GM21576 (cell line): ENCODE data around the gene LTO1.

Source experiments
- ATAC-seq: cut with Tn5 transposase; IDR thresholded peaks from one replicate; pipeline ENCODE4 v1.9.1; 2021; ENCODE audit warnings: mild to moderate bottlenecking, moderate library complexity; ENCODE audit not compliant: unreplicated experiment

LTO1 gene

DNA sequence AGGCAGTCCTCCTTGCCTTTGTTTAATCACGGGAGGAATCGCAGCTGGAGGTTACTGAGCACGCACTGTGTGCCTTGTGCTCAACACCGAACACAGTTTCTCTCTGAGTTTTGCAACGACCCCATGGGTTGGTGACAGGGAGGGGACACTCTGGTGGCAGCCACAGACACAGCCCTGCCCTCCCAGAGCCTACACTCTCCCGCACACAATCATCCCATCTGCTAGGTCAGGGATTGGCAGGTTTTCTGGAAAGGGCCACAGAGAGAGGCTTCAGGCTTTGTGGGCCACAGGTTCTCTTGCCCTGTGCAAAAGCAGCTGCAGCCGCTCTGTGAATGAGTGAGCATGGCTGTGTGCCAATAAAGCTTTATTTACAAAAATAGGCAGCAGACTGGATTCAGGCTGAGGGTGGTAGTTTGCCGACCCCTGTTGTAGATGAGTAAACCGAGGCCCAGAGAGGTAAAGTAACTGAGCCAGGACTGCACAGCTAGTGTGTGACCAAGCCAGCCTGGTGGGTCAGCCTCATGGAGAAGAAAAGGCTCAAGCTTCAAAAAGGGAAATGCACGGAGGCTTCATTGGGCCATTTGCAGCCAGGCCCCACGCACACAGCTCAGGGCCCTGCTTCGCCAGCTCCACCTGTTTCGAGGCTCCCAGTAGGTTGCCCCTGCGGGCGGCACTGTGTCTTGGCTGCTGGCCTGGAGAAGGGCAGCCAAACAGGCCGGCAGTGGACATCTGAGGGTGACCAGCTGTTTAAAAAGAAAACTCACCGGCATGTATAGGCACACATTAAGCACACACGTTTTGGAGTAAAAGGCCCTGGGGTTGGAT, 16.3 kb downstream of the LTO1 start:
- ATAC-seq = no peak

DNA sequence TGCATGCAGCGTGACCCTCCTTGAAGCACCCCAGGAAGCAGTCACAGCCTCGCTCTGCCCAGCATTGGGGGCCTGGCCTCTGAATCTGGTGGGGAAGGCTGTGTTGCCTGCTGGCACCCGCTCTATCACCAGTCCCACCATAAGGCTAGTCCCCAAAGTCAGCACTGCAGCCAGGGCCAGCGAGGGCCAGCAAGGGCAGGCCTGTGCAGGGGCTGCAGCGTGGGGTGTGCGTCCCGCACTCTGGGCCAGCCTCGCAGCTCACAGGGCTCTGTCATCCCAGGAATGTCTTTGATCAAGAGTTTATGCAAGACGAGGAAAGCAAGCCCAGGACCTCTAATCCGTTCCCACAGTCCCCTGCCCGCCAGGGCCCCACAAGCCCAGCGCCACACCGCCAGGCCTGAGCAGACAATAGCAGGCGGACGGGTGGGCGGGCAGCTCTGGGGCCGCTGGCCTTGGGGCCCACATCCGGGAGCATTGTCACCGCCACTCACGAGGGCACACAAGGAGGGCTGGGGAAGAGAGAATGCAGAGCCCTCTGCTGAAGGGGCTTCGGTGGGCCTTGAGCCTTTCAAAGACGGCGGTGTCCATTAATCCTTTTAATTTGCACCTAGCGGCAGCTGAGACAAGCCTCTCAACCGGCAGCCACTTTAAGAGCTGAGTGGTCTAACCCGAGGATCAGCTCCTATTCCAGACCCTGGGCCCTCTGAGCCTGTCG, 17.1 kb downstream of the LTO1 start:
- no peak for ATAC-seq

DNA sequence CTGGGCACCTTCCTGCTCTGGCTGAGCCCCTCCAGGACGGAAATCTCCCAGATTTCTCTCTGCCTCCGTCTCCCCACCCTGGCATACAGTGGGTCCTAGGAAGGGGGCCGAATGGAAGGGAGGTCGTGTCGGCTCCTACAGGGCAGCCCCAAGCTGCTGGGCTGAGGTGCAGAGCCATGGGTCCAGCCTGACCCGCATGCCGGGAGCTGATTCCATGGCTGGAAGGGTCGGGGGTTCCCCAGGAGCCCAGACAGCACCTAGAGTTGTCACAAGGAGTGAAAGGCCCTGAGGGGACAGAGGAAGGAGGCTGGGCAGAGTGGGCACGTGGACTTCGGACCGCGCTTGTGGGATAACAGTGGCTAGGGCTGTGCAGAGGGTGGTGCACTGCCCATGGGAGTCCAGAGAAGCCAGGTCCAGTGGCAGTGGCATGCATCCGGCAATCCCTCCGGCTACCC, 17.7 kb downstream of the LTO1 start:
- no peak for ATAC-seq

DNA sequence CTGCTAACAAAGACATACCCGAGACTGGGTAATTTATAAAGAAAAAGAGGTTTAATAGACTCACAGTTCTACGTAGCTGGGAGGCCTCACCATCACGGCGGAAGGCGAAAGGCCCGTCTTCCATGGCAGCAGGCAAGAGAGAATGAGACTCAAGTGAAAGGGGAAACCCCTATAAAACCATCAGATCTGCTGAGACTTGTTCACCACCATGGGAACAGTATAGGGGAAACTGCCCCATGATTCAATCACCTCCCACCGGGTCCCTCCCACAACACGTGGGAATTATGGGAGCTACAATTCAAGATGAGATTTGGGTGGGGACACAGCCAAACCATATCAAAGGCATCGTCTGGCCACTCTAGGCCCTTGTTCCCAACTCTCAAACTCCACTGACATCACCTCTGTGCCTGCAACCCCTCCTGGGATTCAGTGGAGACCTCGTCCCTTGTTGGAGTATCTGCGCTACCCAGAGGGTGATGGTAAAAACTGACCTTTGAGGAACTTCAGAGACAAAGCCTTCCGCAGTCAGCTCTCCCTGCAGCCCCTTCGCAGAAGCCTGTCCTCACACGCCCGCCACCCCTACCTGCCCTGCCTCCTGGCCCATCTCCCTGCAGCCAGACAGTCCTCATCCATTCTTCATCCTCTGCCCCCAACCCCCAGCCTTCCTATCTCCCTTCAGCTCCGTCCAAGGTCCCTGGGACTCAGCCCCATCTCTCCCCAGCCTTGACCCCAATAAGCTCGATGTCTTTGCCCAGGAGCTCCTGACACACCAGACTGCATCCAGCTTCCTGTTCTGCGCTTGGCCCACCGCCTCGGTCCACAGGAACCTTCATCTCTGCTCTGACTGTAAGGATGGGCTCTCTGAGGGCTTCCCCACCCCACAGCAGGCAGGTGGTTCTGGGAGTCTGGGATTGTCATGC, 18.4 kb downstream of the LTO1 start:
- ATAC-seq = no peak

DNA sequence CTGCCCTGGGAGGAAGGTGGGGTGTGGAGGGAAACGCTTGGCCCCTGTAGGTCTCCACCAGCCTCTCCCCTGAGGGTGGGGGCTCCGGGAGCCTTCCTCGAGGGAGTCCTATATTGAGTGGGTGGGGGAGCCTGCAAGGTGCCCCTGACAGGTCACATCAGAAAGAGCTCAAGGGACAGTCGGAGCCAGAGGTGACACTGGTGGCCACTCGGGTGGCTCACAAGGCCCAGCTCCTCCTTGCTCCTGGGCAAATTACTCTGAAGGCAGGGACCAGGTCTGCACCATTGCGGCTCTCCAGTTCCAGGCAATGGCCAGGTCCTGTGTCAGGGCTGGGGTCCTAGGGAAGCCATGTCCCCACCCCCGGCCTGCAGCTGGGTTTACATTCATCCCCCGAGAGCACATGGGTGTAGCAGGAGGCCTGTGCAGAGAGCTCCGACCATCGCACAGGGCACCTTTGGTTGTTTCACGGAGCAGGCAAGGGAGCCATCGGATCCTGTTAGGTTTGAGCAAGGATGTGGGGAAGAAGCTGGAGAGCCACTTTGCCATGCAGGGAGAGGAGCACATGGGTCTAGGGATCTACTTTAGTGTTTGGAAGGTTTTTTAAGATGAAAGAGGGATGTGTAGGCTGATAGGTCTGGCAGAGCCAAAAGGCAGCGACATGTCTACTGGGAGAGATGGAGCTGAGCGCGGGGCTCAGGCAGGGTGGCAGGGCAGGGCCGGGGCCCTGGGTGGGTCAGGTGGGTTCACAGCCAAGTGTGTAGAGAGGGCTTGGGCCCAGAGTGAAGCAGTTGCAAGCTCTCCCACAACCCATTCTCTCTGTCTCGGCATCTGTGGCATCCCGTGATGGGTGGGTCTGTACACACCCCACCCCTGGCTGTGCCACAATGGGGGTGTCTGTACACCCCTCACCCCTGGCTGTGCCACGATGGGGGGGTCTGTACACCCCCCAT, 19.4 kb downstream of the LTO1 start:
- no peak for ATAC-seq

DNA sequence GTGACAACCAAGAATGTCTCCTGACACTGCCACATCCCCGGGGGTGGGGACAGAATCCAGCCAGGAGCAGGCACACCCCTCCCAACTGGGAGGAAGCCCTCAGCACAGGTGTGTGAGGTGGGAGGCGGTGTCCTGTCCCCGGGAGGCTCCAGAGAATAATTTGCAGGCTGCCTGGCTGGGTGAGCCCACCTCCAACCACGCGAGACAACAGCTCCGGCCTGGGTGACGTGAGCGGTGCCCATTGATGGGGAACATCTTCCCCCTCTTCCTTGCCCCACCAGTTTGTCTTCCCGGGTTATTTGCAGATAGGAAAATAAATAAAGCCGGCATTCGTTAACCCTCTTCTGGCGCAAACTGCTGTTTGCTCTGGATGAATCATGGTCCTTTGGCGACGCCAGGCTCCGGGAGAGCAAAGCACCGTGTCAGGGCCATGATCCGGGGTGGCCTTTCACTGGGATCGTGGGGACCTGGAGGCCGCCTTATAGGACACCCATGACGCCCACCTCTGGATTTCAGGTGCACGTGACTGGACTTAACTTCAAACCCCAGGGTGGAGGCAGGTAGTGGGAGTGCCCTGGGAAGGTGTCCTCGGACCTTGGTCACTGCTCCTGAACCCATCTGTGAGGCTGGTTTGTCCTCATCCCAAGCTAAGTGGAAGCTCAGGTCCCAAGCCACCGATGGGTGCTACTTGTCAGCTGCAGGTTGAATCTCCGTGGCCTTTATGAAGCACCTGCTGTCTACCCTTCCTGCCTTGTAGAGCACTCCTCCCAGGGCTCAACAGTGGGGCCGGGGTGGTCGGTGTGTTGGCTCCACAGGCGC, 20.3 kb downstream of the LTO1 start:
- ATAC-seq = no peak

DNA sequence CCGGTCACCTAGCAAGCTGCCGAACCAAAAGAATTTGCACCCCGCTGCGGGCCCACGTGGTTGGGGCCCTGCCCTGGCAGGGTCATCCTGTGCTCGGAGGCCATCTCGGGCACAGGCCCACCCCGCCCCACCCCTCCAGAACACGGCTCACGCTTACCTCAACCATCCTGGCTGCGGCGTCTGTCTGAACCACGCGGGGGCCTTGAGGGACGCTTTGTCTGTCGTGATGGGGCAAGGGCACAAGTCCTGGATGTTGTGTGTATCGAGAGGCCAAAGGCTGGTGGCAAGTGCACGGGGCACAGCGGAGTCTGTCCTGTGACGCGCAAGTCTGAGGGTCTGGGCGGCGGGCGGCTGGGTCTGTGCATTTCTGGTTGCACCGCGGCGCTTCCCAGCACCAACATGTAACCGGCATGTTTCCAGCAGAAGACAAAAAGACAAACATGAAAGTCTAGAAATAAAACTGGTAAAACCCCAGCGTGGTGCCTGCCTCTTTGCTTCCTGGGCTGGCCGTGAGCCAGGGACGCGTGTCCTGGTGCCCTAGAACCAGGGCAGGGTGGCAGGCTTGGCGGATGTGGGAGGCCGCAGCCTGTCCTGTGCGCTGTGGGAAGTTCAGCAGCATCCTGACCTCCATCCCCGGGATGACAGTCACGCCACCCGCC, 21.0 kb downstream of the LTO1 start:
- ATAC-seq = no peak

DNA sequence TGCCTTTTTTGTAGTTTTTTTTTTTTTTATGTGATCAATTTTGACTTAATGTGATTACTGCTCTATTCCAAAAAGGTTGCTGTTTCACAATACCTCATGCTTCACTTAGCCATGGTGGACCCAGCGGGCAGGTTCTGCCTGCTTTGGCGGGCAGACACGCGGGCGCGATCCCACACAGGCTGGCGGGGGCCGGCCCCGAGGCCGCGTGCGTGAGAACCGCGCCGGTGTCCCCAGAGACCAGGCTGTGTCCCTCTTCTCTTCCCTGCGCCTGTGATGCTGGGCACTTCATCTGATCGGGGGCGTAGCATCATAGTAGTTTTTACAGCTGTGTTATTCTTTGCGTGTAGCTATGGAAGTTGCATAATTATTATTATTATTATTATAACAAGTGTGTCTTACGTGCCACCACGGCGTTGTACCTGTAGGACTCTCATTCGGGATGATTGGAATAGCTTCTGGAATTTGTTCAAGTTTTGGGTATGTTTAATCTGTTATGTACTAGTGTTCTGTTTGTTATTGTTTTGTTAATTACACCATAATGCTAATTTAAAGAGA, 21.7 kb downstream of the LTO1 start:
- ATAC-seq = no peak

DNA sequence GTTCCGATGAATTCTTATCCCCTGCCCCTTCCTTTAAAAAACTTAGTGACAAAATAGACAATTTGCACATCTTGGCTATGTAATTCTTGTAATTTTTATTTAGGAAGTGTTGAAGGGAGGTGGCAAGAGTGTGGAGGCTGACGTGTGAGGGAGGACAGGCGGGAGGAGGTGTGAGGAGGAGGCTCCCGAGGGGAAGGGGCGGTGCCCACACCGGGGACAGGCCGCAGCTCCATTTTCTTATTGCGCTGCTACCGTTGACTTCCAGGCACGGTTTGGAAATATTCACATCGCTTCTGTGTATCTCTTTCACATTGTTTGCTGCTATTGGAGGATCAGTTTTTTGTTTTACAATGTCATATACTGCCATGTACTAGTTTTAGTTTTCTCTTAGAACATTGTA, 22.2 kb downstream of the LTO1 start:
- ATAC-seq = no peak

DNA sequence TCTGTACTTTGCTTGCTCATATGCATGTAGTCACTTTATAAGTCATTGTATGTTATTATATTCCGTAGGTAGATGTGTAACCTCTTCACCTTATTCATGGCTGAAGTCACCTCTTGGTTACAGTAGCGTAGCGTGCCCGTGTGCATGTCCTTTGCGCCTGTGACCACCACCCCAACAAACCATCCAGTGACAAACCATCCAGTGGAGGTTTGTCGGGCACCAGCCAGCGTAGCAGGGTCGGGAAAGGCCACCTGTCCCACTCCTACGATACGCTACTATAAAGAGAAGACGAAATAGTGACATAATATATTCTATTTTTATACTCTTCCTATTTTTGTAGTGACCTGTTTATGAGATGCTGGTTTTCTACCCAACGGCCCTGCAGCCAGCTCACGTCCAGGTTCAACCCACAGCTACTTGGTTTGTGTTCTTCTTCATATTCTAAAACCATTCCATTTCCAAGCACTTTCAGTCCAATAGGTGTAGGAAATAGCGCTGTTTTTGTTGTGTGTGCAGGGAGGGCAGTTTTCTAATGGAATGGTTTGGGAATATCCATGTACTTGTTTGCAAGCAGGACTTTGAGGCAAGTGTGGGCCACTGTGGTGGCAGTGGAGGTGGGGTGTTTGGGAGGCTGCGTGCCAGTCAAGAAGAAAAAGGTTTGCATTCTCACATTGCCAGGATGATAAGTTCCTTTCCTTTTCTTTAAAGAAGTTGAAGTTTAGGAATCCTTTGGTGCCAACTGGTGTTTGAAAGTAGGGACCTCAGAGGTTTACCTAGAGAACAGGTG, 23.1 kb downstream of the LTO1 start:
- no peak for ATAC-seq

DNA sequence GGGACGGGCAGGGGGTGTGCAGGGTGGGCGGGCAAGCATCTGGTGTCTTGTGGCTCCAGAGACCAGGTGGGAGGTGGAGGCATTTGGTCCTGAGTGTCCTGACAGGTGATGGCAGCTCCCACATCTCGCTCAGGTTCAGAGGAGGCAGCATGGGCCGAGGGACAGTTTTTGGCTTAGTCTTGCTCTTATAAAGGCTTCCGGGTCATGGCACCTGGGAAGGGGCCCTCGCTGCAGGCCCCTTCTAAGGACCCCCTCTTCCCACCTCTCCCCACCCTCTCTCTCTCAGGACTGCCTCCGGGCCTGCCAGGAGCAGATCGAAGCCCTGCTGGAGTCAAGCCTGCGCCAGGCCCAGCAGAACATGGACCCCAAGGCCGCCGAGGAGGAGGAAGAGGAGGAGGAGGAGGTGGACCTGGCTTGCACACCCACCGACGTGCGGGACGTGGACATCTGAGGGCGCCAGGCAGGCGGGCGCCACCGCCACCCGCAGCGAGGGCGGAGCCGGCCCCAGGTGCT, 24.3 kb downstream of the LTO1 start:
- ATAC-seq = no peak

DNA sequence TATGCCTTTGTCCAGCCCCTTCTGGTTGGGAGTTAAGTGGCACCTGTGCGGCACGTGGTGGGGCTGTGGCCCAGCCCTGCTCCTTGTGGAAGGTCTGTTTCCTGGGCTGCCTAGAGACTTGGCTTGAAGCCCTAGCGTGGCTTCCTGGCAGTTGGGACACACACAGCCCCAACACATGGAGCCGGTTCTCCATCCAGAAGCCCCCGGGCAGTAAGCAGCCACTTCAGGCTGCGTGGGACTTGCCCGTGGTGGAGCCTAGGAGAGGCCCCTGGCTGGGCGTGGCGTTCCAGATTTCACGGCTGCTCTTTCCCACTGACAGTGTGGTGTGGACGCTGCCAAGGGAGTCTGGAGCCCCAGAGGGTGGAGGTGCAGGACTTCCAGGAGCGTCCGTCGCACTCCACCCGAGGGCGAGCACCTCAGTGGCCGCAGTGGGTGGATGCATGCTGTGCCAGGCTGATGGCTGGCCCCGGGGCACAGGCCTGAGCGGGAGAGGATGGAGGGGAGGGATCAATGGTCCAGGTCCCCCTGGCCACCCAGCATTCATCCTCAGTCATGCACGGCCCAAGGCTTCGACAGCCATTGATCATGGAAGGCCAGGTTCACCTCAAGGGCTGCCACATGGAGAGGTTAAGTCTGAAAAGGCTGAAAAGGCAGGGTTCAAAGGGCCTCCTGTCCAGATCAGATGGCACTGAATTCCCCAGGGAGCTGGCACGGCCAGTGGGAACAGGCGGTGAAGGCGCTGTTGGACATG, 24.9 kb downstream of the LTO1 start:
- no peak for ATAC-seq

DNA sequence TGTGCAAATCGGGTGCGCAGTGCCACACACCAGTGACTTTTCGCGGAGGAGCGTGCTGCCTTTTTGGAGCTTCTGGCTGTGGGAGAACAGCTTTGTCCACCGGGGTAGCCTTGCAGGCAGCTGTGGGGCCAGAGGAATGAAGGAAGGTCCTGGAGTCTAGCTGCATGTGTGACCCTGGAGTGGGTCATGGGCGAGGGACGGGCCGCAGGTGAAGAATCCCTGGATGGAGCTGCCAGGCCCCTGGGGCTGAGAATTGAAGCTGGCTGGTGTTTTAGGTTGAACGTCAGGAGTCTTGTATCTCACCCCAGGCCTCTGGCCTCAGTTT, 25.6 kb downstream of the LTO1 start:
- ATAC-seq = no peak

DNA sequence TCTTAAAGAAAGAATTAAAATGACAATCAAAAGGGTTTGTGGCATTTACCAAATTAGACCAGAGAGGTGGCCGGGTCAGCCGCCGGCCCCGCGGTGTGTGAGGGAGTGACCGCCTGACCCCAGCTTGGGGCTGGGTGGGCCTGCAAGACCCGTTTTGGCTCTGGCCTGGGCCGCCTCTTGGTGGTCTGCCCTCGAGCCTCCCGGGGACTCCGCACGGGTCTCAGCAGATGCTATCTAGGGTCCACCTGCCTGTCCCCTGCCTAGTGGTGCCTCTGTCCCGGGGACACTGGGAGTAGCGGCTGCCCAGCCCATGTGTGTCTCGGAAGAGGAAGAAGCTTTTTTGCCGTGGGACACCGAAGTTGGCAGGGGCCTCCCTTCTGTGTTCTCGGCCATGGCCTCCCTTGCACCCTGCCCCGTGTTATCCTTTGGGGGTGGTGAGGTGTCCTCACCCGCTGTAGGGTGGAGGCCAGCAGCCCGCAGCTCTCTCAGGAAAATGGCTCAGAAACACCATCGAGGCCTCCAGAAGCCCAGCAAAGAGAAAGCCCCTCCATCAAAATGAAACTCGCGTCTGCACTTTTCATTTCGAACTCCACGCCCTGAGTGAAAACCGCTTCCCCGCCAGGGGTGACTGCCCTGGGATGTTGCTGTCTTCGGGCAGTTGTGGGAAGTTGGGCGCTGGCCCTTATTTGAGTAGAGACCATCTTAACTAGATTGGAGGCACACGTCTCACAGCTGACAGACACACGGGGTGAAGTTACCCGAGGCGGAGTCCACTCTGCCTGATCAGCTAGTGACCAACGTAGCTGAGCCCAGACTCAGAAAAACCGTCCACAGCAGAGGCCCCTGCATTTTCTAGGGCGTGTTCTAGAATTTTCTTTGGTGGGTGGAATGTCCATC, 26.2 kb downstream of the LTO1 start:
- no peak for ATAC-seq

DNA sequence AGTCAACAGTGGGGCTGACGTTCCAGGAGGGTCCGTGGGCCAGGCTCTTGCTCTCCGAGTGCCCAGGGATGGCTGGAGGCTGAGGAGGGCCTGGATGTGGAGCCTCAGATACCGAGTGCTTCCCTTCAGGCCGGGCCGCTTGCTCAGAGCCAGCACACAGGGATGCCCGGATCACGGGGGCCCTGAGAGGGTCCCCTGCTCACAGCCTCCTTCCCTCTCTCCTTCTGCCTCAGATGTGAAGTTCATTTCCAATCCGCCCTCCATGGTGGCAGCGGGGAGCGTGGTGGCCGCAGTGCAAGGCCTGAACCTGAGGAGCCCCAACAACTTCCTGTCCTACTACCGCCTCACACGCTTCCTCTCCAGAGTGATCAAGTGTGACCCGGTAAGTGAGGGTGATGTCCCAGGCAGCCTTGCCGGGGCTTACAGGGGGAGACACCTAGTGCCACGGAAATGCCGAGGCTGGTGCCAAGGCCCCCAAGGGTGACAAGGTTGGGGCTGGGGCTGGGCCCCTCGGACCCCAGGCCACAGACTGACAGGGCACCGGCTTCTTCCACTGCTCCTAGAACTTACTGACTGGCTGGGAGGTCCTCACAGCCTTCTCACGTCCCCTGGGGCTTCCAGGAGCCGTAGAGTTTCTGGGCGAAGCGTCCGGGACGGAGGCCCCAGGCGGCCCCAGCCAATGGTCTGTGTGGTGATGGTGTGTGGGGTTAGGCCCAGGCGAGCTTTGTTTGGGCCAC, 27.2 kb downstream of the LTO1 start:
- ATAC-seq = no peak
